ENCODE results near the gene PRR30. TPM values are rescaled to one million over a fixed set of nuclear protein-coding genes. Genes with fewer than 3 reads are reported as not detected.
A peak's percentile ranks its signal among the peaks of the same experiment; 100 is the strongest.
"Not testable (repeated sequence)": the region's sequence is repeated elsewhere in the genome, so short reads cannot be mapped to it uniquely, and the experiment has no call there.

Gene PRR30
- total RNA-seq, 1 experiment from 2014 or later: not detected

DNA sequence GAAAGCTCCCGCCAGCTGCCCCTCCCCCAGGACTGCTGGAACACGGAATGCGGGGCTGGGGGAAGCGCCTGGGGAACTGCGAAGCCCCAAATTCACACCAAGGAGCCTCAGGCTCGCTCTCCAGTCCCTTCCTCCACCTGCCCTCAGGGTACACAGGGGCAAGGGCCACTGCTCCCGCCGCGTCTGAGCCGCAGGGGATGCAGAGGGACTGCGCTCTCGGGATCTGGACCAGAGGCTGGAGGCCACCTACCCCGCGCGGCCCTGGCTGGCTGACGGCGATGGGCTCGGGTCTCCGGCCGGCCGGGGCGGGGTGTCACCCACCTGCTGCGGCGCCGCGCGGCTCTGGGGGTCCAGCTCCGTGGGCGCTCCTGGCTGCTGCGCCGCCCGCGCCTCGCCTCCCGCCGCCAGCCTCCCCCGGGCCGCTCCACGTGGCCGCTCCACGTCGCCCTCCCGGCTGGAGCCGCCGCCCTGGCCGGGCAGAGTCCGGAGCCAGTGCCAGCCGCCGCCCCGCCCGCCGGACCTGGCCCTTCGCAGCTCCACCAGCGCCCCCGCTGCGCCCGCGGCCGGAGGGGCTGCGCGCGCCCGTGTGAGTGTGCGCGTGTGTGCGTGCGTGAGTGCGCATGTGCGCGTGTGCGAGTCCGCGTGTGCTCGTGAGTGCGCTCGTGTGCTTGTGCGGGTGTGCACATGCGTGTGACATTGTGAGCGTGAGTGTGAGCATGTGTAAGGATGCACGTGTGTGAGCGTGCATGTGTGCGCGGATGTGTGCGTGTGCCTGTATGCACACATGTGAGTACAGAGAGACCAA lies 20.5 kb downstream of the PRR30 start, which contains the start of gene CGREF1:
TSS of gene CGREF1 (minus strand) at position 604 of the 805 bp plus-strand sequence. CDS start 14,762 bp downstream, outside the sequence.
- Mint-ChIP-seq H3K36me3 (ENCODE audit: insufficient read depth, unreplicated experiment) (peaks cover 6% of the 10 kb centered on the region), H3K27me3 (ENCODE audit: insufficient read depth, unreplicated experiment) (peaks cover 13% of the 10 kb centered on the region), H3K4me1 (ENCODE audit: low read depth, unreplicated experiment) (no peaks in the 10 kb centered on the region), H3K4me3 (ENCODE audit: unreplicated experiment) (peak within 1 kb of the TSS; percentile 76), H3K27ac (ENCODE audit: unreplicated experiment) (no peak within 1 kb of the TSS), H3K9me3 (ENCODE audit: unreplicated experiment) (no peaks in the 10 kb centered on the region)
- intact Hi-C loops (cut with micrococcal nuclease; ENCODE audit: unreplicated experiment): no loop called here
- Histone ChIP-seq H3K36me3 (ENCODE audit: control insufficient read depth, insufficient read depth, low read length) (no peaks in the 10 kb centered on the region), H3K9me3 (no peaks in the 10 kb centered on the region), H3K4me3 (ENCODE audit: low read depth, low read length) (peak within 1 kb of the TSS; percentile 61), H3K4me1 (peaks cover 4% of the 10 kb centered on the region; the same call in 1 of the 2 replicates), H3K27me3 (replicated peaks; ENCODE audit: control insufficient read depth, insufficient read depth, low read length) (no peaks in the 10 kb centered on the region)
- BruUV-seq (replicated peaks): no TSS peak
- ChIA-PET POLR2A (no interaction called here), CTCF (interaction anchor here (1.3 kb wide), 1 partner anchor 174 kb away, joined by 3 read pairs; no protein-coding TSS in a partner anchor)
- DNase-seq: peak in 1 of 2 experiments; percentile 52
- TF ChIP-seq, protein P1, sequence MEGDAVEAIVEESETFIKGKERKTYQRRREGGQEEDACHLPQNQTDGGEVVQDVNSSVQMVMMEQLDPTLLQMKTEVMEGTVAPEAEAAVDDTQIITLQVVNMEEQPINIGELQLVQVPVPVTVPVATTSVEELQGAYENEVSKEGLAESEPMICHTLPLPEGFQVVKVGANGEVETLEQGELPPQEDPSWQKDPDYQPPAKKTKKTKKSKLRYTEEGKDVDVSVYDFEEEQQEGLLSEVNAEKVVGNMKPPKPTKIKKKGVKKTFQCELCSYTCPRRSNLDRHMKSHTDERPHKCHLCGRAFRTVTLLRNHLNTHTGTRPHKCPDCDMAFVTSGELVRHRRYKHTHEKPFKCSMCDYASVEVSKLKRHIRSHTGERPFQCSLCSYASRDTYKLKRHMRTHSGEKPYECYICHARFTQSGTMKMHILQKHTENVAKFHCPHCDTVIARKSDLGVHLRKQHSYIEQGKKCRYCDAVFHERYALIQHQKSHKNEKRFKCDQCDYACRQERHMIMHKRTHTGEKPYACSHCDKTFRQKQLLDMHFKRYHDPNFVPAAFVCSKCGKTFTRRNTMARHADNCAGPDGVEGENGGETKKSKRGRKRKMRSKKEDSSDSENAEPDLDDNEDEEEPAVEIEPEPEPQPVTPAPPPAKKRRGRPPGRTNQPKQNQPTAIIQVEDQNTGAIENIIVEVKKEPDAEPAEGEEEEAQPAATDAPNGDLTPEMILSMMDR (IDR thresholded peaks at IDR 0.05; ENCODE audit: insufficient read depth in 1 of 2, low read depth in 1 of 2, low read length in 1 of 2, severe bottlenecking in 1 of 2, unreplicated experiment in 1 of 2): no peak

DNA sequence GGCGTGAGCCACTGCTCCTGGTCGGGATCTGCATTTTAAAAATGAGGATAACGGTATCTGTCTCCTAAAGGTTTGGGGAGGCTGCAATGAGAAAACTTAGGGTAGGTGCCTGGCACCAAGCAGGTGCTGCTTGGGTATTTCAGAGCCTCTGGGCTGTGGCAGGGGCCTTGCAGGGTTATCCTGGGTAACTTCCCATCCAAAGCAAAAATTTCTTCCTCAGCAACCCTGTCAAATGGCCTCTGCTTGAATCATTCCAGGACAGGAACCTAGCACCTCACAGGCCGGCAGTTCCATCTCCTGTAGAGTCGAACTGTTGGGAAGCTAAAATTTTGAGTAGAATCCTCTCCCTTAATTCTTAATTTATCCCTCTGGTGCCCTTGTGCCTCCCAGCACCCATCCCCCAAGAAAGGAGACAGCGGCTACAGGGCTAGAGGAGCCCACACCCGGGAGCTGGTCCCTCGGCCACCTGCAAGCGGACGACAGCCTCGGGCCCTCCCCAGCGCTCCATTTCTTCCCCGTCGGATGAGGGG lies 21.1 kb downstream of the PRR30 start:
- H3K4me3 Mint-ChIP-seq (ENCODE audit: unreplicated experiment): peak overlapping the region; percentile 76
- peaks cover 6% of the 10 kb centered on the region for H3K36me3 Mint-ChIP-seq (ENCODE audit: insufficient read depth, unreplicated experiment)
- H3K27ac Mint-ChIP-seq (ENCODE audit: unreplicated experiment): no peak overlapping the region
- ChIA-PET POLR2A (no interaction called here), CTCF (interaction anchor here (1.3 kb wide), 1 partner anchor 174 kb away, joined by 3 read pairs; no protein-coding TSS in a partner anchor)
- intact Hi-C loops (cut with micrococcal nuclease; ENCODE audit: unreplicated experiment): no loop called here
- peaks cover 13% of the 10 kb centered on the region for H3K27me3 Mint-ChIP-seq (ENCODE audit: insufficient read depth, unreplicated experiment)
- TF ChIP-seq, protein P1 (IDR thresholded peaks at IDR 0.05; ENCODE audit: insufficient read depth in 1 of 2, low read depth in 1 of 2, low read length in 1 of 2, severe bottlenecking in 1 of 2, unreplicated experiment in 1 of 2): no peak
- no TSS peak for BruUV-seq (replicated peaks)
- H3K4me1 Mint-ChIP-seq (ENCODE audit: low read depth, unreplicated experiment): no peaks in the 10 kb centered on the region
- DNase-seq: no peak
- peak overlapping the region; percentile 61 for H3K4me3 ChIP-seq (ENCODE audit: low read depth, low read length)
- no peaks in the 10 kb centered on the region for H3K9me3 Mint-ChIP-seq (ENCODE audit: unreplicated experiment)
- H3K36me3 ChIP-seq (ENCODE audit: control insufficient read depth, insufficient read depth, low read length): no peaks in the 10 kb centered on the region
- 0 out of 2 replicates have a peak, but pooled peaks cover 3% of the 10 kb centered on the region for H3K4me1 ChIP-seq
- no peaks in the 10 kb centered on the region for H3K9me3 ChIP-seq
- H3K27me3 ChIP-seq (replicated peaks; ENCODE audit: control insufficient read depth, insufficient read depth, low read length): no peaks in the 10 kb centered on the region

DNA sequence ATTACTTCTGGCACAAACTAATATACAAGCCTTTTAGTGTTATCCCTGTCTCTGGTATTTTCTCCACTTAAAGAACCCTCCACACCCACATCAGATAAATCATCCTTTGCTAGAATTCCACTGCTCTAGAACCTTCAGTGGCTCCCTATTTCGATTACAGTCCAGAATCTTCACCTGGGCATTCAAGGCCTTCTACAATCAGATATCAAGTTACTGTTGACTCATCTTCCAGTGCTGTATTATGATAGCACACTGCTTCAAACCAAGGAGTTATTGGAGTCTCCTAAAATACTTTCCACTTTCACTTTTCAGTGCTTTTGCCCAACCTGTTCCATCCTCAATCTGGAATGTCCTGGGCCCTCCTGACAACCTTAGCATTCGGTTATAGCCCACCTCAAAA lies 23.7 kb downstream of the PRR30 start:
- intact Hi-C loops (cut with micrococcal nuclease; ENCODE audit: unreplicated experiment): no loop called here
- ChIA-PET CTCF (no interaction called here), POLR2A (no interaction called here)
- H3K27me3 ChIP-seq (replicated peaks; ENCODE audit: control insufficient read depth, insufficient read depth, low read length): no peaks in the 10 kb centered on the region
- H3K9me3 Mint-ChIP-seq (ENCODE audit: unreplicated experiment): no peaks in the 10 kb centered on the region
- H3K4me1 Mint-ChIP-seq (ENCODE audit: low read depth, unreplicated experiment): no peaks in the 10 kb centered on the region
- peaks cover 5% of the 10 kb centered on the region for H3K27me3 Mint-ChIP-seq (ENCODE audit: insufficient read depth, unreplicated experiment)
- no peak overlapping the region for H3K27ac Mint-ChIP-seq (ENCODE audit: unreplicated experiment)
- peaks cover 6% of the 10 kb centered on the region for H3K36me3 Mint-ChIP-seq (ENCODE audit: insufficient read depth, unreplicated experiment)
- H3K4me3 Mint-ChIP-seq (ENCODE audit: unreplicated experiment): no peak overlapping the region
- H3K4me3 ChIP-seq (ENCODE audit: low read depth, low read length): no peak overlapping the region
- DNase-seq: no peak
- no TSS peak for BruUV-seq (replicated peaks)
- 0 out of 2 replicates have a peak, but pooled peaks cover 3% of the 10 kb centered on the region for H3K4me1 ChIP-seq
- no peaks in the 10 kb centered on the region for H3K9me3 ChIP-seq
- H3K36me3 ChIP-seq (ENCODE audit: control insufficient read depth, insufficient read depth, low read length): no peaks in the 10 kb centered on the region
- TF ChIP-seq, protein P1 (IDR thresholded peaks at IDR 0.05; ENCODE audit: insufficient read depth in 1 of 2, low read depth in 1 of 2, low read length in 1 of 2, severe bottlenecking in 1 of 2, unreplicated experiment in 1 of 2): no peak

DNA sequence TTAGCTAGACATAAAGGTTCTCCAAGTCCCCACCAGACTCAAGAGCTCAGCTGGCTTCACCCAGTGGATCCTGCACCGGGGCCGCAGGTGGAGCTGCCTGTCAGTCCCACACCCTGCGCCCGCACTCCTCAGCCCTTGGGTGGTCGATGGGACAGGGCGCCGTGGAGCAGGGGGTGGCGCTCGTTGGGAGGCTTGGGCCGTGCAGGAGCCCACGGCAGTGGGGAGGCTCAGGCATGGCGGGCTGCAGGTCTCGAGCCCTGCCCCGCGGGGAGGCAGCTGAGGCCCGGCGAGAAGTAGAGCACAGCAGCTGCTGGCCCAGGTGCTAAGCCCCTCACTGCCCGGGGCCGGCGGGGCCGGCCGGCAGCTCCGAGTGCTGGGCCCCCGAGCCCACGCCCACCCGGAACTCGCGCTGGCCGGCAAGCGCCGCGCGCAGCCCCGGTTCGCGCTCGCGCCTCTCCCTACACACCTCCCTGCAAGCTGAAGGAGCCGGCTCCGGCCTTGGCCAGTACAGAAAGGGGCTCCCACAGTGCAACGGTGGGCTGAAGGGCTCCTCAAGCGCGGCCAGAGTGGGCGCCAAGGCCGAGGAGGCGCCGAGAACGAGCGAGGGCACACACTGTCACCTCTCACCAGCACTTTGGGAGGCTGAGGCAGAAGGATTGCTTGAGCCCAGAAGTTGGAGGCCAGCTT lies 27.7 kb downstream of the PRR30 start:
- H3K4me1 Mint-ChIP-seq (ENCODE audit: low read depth, unreplicated experiment); H3K9me3 ChIP-seq; H3K27ac Mint-ChIP-seq (ENCODE audit: unreplicated experiment); H3K27me3 ChIP-seq (replicated peaks; ENCODE audit: control insufficient read depth, insufficient read depth, low read length); H3K27me3 Mint-ChIP-seq (ENCODE audit: insufficient read depth, unreplicated experiment); H3K4me3 Mint-ChIP-seq (ENCODE audit: unreplicated experiment); DNase-seq; H3K4me3 ChIP-seq (ENCODE audit: low read depth, low read length); H3K9me3 Mint-ChIP-seq (ENCODE audit: unreplicated experiment); intact Hi-C loops (cut with micrococcal nuclease; ENCODE audit: unreplicated experiment); H3K4me1 ChIP-seq; BruUV-seq (replicated peaks); H3K36me3 Mint-ChIP-seq (ENCODE audit: insufficient read depth, unreplicated experiment); H3K36me3 ChIP-seq (ENCODE audit: control insufficient read depth, insufficient read depth, low read length): not testable (repeated sequence)
- ChIA-PET CTCF (interaction anchor here (0.6 to 1.0 kb wide), 2 partner anchors 11 to 75 kb away, joined by 4 to 5 read pairs; no protein-coding TSS in a partner anchor), POLR2A (interaction anchor here (0.6 kb wide), 1 partner anchor 172 kb away, joined by 5 read pairs; no protein-coding TSS in a partner anchor)
